Measurements from ENCODE around the gene SPOCK1. TPM values are rescaled to one million over a fixed set of nuclear protein-coding genes. Genes with fewer than 3 reads are reported as not detected.

Gene SPOCK1
- total RNA-seq, 1 donor from 2014 or later, result 8.4 TPM

- no peak overlapping the region for H3K4me3 ChIP-seq
- no peak for TF ChIP-seq CTCF (IDR thresholded peaks at IDR 0.05)
These were observed 364.1 kb downstream of the SPOCK1 start for GRCh38 chr5:137134920-137135532.

DNA sequence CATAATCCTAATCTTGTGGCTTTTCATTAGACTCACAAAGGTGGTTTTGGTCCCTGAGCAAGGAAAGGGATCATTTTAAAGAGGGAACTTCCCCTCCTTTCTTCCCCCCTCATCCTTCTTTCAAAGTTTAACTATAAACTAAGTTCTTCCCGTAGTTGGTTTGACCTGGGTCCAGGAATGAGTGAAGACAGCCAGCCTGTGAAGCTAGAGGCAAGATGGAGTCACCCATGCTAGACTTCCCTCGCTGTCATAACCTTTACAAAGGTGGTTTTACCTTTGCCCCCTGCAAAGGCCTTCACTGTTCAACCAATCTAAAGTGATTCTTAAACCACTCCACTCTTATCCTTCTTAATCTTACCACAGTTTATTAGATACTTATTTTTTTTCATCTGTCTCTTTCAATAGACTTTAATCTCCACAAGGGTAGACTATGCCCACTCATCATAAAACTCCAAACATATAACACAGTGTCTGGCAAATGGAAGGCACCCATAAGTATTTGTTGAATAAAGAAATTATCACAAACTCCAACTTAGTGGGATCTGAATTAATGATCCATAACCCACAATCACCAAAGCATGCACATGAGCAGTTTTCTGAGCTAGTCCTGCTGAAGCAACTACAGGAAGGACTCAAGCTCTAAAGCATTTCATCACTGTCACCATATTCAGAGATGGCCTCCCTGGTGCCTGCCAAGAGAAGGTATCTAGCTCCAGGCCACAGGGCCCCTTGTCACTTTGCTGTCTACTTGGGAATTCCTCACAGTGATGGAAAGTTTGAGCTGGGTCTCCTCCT is 369.0 kb downstream of the SPOCK1 start:
- intact Hi-C loops (cut with DNase I), result no loop called here
- Histone ChIP-seq H3K4me3 (no peak overlapping the region), H3K9me3 (no peaks in the 10 kb centered on the region), H3K4me1 (no peaks in the 10 kb centered on the region), H3K27ac (no peak overlapping the region), H3K36me3 (no peaks in the 10 kb centered on the region), H3K27me3 (ENCODE audit: low read depth) (no peaks in the 10 kb centered on the region)
- no peak for TF ChIP-seq CTCF (IDR thresholded peaks at IDR 0.05)
- ATAC-seq (no peak), DNase-seq (no peak)

More at GRCh38 chr5:137134920-137135532, 364.1 kb downstream of the SPOCK1 start:
- Histone ChIP-seq H3K27ac (no peak overlapping the region), H3K4me1 (no peaks in the 10 kb centered on the region), H3K36me3 (no peaks in the 10 kb centered on the region), H3K9me3 (no peaks in the 10 kb centered on the region), H3K27me3 (ENCODE audit: low read depth) (no peaks in the 10 kb centered on the region)
- intact Hi-C loops (cut with DNase I), result no loop called here
- DNase-seq (no peak), ATAC-seq (no peak)

- no peak overlapping the region for H3K27ac ChIP-seq
- ATAC-seq (no peak), DNase-seq (no peak)
- no peaks in the 10 kb centered on the region for H3K36me3 ChIP-seq
- H3K9me3 ChIP-seq, result no peaks in the 10 kb centered on the region
- no peak overlapping the region for H3K4me3 ChIP-seq
- no peaks in the 10 kb centered on the region for H3K27me3 ChIP-seq (ENCODE audit: low read depth)
- no peak for TF ChIP-seq CTCF (IDR thresholded peaks at IDR 0.05)
- intact Hi-C loops (cut with DNase I), result no loop called here
- H3K4me1 ChIP-seq, result no peaks in the 10 kb centered on the region
These were observed 371.1 kb downstream of the SPOCK1 start for GRCh38 chr5:137128012-137128411.

DNA sequence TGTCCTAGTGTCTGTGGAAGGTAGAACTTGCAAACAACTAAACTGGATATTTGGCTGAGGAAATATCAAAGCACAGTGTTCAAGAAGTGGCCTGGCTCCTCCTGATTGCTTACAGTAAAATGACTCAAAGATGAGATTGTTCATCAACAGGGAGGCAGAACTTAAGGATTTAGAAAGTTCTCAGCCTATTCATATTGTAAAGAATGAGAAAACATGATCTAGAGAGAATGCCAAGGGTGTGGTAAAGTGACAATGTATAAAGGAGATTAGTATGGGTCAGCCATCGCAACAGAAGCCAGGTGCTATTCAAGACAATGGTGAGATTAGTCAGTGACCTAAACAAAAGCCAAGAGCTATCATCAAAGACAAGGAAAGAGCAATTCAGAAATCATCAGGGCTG is 372.3 kb downstream of the SPOCK1 start:
- ATAC-seq (no peak), DNase-seq (no peak)
- H3K27ac ChIP-seq, result no peak overlapping the region
- no peak for TF ChIP-seq CTCF (IDR thresholded peaks at IDR 0.05)
- no peaks in the 10 kb centered on the region for H3K4me1 ChIP-seq
- no peaks in the 10 kb centered on the region for H3K36me3 ChIP-seq
- no peaks in the 10 kb centered on the region for H3K9me3 ChIP-seq
- no peaks in the 10 kb centered on the region for H3K27me3 ChIP-seq (ENCODE audit: low read depth)
- intact Hi-C loops (cut with DNase I), result no loop called here
- no peak overlapping the region for H3K4me3 ChIP-seq

DNA sequence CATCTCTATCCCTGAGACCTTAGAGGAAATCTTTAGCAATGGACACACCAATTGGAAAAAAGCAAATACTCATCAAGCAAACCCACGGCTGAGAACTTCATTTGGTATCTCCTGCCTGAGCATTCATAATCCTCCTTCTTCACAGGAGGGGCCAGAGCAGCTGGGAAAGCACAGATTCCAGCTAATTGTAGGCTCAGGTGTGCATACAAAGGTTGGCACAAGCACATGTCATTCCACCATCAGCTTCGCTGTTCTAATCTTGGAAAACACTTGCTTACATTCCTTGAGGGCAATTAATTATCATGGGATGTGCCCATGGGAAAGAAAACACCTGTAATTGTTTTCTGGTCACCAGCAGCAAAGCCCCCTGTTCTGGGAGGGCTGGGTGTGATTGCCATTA is 376.6 kb downstream of the SPOCK1 start:
- Histone ChIP-seq H3K27ac (no peak overlapping the region), H3K27me3 (ENCODE audit: low read depth) (no peaks in the 10 kb centered on the region), H3K36me3 (no peaks in the 10 kb centered on the region), H3K9me3 (no peaks in the 10 kb centered on the region), H3K4me3 (no peak overlapping the region), H3K4me1 (no peaks in the 10 kb centered on the region)
- DNase-seq (no peak), ATAC-seq (no peak)
- no peak for TF ChIP-seq CTCF (IDR thresholded peaks at IDR 0.05)
- intact Hi-C loops (cut with DNase I), result no loop called here

Measured in lower lobe of right lung (tissue), 2 donors.